Measurements from ENCODE around the gene PKD2L1.

- no peak for TF ChIP-seq CTCF (conservative IDR thresholded peaks at IDR 0.05; ENCODE audit: low read length)
- TF ChIP-seq EZH2phosphoT487 (IDR thresholded peaks at IDR 0.05; ENCODE audit: borderline replicate concordance, low read depth, low read length), result no peak
Measured at GRCh38 chr10:100238429-100238828, 91.6 kb downstream of the PKD2L1 start.
